Measurements from ENCODE around the gene KRTAP4-2.

DNA sequence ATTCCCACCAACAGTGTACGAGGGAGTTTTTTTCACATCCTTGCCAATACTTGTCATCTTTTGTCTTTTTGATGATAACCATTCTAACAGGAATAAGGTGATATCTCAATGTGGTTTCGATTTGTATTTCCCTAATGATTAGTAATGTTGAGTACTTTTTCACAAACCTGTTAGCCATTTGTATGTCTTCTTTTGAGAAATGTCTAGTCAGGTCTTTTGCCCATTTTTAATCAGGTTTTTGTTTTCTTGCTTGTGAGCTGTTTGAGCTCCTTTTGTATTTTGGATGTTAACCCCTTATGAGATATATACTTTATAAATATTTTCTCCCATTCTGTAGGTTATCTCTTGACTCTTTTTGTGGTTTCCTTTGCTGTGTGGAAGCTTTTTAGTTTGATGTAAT lies 26.5 kb downstream of the KRTAP4-2 start:
- TF ChIP-seq, protein P1, sequence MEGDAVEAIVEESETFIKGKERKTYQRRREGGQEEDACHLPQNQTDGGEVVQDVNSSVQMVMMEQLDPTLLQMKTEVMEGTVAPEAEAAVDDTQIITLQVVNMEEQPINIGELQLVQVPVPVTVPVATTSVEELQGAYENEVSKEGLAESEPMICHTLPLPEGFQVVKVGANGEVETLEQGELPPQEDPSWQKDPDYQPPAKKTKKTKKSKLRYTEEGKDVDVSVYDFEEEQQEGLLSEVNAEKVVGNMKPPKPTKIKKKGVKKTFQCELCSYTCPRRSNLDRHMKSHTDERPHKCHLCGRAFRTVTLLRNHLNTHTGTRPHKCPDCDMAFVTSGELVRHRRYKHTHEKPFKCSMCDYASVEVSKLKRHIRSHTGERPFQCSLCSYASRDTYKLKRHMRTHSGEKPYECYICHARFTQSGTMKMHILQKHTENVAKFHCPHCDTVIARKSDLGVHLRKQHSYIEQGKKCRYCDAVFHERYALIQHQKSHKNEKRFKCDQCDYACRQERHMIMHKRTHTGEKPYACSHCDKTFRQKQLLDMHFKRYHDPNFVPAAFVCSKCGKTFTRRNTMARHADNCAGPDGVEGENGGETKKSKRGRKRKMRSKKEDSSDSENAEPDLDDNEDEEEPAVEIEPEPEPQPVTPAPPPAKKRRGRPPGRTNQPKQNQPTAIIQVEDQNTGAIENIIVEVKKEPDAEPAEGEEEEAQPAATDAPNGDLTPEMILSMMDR (IDR thresholded peaks at IDR 0.05; ENCODE audit: poor library complexity, severe bottlenecking): no peak
- no peak for TF ChIP-seq POLR2AphosphoS5 (IDR thresholded peaks at IDR 0.05)
- TF ChIP-seq EZH2 (IDR thresholded peaks at IDR 0.05; ENCODE audit: borderline replicate concordance, insufficient read depth, low read length, poor library complexity, severe bottlenecking): no peak
- TF ChIP-seq TAF1 (IDR thresholded peaks at IDR 0.05; ENCODE audit: low read depth): no peak
